ENCODE data around the gene ZFYVE27.

DNA sequence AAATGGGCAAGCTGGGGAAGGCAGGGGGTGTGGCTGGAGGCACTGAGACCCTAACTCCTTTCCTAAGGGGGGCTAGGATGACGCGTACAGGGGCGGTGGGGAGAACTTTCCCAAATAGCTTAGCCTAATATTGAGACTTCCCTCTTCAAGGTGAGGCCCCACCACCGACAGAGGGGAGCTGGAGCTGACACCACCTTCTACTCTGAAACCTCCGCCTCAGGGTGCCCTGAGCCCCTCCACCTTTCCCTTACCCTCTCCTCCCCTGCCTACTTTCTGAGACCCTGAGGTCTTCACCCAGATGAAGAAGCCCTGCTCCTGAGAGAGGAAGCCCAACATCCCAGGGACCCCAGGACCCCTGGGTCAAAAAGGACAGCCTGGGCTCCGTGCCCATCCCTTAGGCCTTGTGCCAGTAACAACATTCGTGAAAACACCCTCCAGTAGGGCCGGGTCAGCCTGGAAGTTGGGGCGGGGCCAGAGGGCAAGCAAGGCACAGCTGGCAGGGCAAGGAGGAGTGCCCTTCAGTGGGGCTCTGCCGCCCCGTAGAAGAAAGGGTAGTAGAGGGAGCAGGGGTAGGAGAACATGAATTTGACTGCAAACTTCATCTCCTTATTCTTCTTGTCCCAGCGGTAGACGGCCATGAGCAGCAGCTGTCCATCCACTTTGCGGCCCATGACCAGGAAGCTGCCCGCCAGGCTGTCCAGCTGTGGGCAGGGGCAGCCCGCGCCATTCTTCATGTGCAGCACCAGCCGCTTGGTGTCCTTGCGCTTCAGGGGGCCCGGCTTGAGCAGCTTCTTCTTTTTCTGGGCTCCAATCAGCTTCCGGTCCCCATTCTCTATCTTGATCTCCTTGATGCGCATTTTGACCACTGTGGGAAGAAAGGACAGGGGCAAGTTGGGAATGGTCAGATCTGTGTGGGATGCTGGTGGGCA, 30.3 kb downstream of the ZFYVE27 start:
- TF ChIP-seq, protein P1, sequence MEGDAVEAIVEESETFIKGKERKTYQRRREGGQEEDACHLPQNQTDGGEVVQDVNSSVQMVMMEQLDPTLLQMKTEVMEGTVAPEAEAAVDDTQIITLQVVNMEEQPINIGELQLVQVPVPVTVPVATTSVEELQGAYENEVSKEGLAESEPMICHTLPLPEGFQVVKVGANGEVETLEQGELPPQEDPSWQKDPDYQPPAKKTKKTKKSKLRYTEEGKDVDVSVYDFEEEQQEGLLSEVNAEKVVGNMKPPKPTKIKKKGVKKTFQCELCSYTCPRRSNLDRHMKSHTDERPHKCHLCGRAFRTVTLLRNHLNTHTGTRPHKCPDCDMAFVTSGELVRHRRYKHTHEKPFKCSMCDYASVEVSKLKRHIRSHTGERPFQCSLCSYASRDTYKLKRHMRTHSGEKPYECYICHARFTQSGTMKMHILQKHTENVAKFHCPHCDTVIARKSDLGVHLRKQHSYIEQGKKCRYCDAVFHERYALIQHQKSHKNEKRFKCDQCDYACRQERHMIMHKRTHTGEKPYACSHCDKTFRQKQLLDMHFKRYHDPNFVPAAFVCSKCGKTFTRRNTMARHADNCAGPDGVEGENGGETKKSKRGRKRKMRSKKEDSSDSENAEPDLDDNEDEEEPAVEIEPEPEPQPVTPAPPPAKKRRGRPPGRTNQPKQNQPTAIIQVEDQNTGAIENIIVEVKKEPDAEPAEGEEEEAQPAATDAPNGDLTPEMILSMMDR (conservative IDR thresholded peaks at IDR 0.05): no peak
- TF ChIP-seq ZFX (IDR thresholded peaks at IDR 0.05): no peak
